M059J (cell line): ENCODE data around the gene WIPF1. TPM values are rescaled to one million over a fixed set of nuclear protein-coding genes. Genes with fewer than 3 reads are reported as not detected.

Experiments
- DNase-seq: peaks from one replicate; pipeline ENCODE4 v3.0.0-alpha.2; 2012; ENCODE audit warnings: low read depth
- total RNA-seq: library from RNA; depleted of rRNA; stranded (reverse); fragments of >200 nt; shearing (Covaris generic); gene quantifications from 2 replicates; pipeline ENCODE4 v1.2.3, GENCODE V29; 2014; rRNA removed

WIPF1 gene
- total RNA-seq, 1 experiment from 2014 or later, result 10.6 TPM

DNA sequence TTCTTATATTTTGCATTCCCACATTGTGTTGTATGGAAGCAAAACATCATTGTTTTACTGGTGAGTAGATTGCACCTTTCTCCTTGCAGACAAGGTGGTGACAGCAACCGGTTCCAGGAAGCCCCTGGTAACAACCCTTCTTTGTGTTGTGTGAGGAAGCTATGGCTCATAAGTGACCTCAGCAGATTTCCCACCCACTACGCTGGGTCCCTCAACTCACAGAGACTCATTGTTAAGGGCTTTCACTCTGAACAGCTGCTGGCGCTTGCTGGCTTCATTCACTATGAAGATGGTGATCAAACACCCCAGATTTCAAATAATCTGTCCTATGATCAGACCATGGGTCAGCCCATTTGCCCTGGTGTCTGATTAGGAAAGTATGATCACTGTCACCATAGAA is 53.4 kb downstream of the WIPF1 start:
- DNase-seq, result no peak

DNA sequence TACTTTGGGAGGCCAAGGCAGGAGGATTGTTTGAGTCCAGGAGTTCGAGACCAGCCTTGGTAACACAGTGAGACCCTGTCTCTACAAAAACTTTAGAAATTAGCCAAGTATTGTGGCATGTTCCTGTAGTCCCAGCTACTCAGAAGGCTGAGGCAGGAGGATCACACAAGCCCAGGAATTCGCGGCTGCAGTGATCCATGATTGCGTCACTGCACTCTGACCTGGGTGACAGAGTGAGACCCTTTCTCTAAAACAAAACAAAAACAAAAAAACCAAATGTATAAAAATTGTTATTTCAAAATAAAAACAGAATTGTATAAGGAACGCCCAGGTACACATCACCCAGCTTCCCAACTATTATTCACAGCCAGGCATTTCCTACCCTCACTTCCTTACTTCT is 56.7 kb downstream of the WIPF1 start:
- no peak for DNase-seq

DNA sequence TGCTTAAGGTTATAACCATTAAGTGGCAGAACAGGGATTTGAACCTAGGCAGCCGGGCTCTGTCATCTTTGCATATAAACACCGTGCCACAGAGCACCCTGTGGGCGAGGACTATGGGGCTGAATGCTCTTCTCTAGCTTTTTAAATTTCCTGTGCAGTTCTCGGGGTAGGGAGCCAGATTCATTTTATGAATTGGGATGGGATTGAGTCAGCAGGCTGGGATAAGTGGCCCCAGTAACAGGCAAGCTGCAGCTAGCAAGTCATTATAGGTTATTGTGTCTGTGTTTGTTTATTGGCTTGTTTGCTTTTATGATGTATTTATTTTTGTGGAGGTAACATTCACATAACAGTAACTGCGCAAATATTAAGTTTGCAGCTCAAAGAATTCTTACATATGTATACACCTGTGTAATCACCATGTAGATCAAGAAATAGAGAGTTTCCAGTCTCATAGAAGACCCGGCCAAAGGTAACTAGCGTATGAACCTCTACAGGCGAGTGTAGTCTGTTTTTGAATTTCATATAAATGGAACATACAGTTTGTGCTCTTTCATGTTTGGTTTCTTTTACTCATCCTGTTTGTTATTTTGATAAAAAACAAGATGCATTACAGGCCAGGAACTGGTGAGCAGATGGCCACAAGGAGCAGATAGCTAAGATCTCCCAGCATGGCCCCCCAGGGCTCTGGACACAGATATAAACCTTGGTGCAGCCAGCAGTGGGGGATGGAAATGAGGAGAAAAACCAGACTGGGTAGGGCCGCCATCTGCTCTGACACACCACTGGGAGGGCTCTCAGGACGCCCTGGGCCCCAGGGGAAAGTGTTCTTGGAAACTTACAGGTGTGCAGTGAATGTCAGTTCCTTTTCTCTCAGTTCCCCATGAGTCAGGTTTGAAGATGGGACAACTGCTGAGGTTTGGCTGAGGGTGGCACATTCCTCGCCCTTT is 61.6 kb downstream of the WIPF1 start:
- no peak for DNase-seq

DNA sequence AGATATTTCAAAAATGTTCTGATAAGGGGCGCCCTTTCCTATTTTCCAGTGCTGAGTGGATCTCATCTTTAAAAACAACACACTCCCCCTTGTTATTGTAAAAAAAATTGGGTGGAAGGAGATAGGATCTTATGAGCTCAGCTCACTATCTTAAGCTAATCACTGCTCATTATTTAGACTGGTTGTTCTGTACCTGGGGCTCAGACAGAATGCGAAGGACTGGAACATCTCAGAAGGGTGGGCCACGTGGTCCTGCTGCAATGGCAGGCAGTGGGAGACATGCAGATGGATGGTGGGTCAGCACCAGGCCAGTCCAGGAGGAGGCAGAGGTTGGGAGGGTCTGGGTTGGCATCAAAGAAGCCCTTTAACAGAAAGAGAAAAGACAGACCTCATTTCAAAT is 62.5 kb downstream of the WIPF1 start:
- DNase-seq, result no peak

DNA sequence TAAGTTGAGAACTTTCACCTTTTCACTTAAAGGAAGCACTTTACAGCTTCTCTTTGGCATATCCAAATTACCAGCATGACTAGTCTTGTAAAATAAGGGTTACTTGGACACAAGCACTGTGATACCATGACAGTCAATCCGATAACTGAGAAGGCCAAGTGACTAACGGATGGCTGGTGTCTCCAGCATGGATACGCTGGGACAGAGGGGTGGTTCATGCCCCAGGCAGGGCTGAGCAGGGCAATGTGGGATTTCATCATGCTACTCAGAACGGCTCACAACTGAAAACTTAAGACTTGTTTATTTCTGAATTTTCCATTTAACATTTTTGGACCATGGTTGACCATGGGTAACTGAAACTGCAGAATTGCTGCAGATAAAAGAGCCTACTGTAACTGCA is 67.7 kb downstream of the WIPF1 start:
- DNase-seq, result no peak

DNA sequence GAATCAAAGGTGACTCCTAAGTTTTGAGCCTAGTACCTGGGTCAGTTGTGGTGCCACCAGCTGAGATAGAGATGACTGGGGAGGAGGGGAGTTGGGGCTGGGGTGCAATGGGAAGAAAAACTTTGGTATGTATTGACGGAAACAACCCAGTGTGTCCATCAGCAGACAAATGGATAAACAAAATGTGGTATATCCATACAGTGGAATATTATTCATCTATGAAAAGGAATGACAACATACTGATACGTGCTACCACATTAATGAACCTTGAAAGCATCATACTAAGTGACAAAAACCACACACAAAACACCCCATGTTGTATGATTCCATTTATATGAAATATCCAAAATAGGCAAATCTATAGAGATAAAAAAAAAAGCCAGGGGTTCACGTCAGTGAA is 69.6 kb downstream of the WIPF1 start:
- DNase-seq, result no peak

DNA sequence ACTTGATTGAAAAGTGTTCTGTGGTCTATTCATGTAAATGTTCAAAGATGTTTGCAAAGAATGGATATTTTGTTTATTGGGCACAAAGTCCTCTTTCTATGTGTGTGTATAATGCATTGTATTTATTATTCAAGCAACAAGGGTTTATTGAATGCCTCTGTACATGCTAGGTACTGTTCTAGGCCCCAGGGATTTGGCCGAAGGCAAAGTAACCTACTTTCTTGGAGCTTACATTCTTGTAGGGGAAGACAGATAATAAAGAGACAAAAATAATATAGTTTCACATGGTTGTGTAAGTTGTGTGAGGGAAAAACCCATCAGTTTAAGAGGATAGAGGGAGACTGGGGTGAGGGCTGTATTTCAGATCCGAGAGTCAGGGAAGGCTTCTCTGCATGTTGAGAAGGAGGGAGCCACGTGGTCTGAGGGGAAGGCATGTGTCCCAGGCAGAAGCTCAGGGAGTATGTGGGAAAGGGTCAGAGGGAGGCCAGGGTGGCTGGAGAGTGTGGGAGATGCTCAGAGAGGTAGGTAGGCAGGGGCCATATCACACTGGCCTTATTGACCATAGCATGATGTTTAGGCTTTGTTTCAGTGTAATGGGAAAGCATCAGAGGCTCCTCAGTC is 70.4 kb downstream of the WIPF1 start:
- DNase-seq, result no peak

DNA sequence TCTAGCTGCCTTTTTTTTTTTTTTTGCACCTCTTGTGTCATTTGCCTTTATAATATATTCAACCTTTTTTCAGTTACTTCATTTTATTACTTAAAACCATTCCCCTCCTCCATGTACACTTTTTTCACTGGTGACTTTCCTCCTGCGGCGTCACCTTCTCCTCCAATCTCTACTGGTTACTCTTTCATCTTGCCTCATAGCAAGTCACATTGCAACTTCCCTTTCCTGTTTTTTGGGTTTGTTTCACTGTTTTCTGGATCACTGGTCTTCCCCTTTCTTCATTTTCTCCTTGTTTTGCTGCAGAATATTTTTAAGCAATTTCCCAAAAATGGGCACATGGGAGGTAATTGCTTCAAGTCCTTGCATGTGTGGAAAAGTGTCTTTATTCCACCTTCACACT is 73.1 kb downstream of the WIPF1 start:
- no peak for DNase-seq

DNA sequence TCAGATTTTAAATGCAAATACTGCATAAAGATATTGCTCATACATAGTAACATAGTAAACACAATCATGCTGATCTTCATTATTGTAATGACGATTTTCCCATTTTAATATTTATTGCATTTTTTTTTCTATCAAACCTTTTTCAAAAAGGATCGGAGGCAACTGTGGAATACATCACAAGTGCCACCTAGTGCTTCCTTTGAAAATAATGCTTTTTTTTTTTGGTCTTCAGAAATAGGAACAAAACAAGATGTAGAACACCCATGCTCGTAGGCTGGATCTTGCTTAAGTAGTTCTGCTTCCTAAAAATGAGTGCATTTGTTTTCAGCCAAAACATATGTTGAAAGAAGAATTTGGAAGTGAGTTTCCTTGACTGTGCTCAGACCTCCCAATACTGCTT is 75.1 kb downstream of the WIPF1 start:
- DNase-seq, result no peak

DNA sequence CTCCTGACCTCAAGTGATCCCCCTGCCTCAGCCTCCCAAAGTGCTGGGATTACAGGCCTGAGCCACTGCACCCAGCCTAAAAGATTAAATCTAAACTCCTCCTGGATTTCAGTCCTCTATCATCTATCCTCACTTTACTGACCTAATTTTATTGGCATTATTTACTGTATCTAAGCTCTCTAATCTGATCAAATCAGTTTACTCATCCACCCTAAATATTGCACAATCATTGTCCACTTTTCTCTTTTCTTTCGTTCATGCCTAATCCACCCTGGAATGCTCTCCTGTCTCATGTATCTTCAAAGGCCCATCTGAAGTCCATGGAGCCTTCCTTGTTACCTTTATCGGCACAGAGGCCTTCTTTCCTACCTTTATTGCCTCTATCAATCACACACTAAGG is 79.2 kb downstream of the WIPF1 start:
- no peak for DNase-seq

DNA sequence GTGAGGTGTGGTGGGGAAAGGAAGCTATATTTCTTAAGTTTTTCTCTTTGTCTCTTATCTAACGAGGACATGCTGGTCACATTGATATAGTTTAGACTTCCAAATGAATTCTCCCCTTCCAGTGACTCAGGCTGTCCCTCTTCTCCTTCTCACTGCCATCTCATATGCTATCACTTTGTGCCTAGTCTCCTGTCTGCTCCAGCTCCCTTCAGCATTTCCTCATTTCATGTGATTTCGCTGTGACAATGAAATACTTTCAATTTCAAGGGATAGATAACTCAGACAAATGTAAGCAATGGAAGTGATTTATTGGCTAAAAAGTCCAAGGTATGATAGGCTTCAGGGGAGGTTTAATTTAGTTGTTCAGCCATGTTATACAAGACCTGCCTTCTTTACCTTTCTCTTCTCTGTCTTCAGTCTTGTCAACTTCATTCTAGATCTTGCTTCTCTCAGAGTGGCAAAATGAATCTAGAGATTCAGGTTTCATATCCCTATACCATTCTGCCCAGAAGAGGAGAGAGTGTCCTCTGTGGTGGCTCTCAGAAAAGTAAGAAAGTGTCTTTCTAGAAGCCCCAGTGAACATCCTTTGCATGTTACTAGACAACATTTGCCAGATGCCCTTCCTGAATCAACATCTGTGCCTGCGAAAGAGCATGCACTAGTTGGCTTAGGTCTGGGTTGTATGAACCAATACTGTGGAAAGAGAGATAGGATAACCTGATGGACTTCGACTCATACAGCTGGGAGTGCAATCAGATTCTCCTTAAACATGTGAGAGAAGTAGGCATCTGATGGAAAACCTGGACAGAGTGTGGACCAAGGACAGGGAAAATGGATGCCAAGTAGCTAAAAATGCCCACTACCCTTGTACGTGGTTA is 80.9 kb downstream of the WIPF1 start:
- no peak for DNase-seq

DNA sequence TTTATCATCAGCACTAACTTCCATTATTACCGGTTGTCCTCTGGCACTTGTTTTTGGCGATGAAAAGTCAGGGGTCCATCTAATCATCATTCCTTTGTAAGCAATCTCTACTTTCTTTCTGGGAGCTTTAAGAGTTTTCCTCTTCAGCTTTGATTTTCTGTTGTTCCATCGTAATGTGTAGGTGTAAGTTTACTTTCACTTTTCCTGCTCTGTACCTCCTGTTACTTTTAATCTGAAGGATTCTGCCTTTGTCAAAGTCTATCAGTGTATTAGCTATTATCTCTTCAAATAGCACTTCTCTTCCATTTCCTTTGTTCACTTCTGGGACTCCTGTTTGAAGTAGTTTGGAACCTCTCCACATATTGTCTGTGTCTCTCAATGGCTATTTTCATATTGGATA is 85.3 kb downstream of the WIPF1 start:
- no peak for DNase-seq

DNA sequence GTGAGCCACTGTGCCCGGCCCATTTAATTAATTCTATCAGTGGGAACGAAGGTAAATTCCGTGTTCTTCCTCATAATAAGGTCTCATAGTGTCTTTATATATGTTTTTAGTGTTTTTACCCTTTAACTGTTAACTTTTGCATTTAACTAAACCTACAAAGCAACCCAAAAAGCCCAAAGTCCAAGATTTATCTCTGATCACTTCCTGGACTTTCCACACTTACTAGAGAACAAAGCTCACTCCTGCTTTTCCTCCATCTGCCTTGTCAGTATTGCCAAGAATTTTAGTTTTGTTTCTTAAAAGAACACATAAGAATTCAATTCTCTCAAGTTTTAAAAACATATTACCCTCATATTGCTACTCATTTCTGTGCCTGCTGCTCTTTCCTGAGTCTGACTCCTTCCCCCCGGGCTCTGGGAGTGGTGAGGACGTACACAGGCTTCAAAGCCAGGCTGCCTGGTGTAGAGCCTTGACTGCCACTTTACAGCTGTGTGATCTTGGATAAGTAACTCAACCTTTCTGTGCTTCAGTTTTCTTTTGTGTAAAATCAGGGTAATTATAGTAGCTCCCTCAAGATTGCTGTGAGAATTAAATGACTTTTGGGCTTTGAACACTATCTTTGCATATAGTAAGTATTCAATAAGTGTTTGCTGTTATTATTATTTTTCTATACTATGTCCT is 85.9 kb downstream of the WIPF1 start:
- no peak for DNase-seq

DNA sequence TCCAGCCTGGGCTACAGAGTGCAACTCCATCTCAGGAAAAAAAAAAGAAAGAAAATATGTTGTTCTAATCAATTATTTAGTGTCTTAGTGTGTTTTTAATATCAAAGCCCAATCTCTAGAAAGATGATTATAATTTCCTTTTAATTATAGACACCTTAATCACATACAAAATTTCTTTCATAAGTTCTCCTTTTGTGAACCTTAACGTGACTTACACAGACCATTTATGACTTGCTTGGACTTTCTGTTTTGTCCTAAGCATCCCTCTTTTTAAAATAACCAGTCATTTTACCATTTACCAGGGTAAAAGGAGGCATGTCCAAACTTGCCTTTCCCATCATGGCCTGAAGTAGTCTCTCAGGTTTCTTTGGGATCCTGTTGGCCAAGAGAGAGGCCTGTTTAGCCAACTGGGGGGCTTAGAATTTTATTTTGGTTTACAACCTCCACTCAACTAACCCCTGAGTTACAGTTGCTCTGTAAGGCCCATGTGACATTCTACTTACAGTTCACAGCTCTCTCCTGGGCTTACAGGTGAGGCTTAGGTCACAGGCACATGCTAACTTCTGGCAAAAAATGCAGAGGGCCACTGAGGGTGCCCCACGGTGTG is 86.9 kb downstream of the WIPF1 start:
- DNase-seq, result peak; percentile 32

Other genes starting within 250 kb of the WIPF1 start
- 16.5 and 22.2 TPM in 2 replicates for gene SCRN3, start 202.1 kb downstream of the WIPF1 start, total RNA-seq
- gene GPR155, start 110.8 kb downstream of the WIPF1 start, total RNA-seq, result 1.6 and 2.5 TPM in 2 replicates
- gene CHRNA1, start 166.7 kb upstream of the WIPF1 start, total RNA-seq, result 0.17 TPM in 1 of 2 replicates, not detected in the other